CD4-positive, alpha-beta T cell (primary cell): ENCODE data around the gene INPP5B. TPM values are rescaled to one million over a fixed set of nuclear protein-coding genes. Genes with fewer than 3 reads are reported as not detected.

Source experiments
- ATAC-seq: fragments of 200-7000 bp; cut with Tn5 transposase; one replicate; pipeline ENCODE4 v1.10.0; 2022; ENCODE audit warnings: mild to moderate bottlenecking; ENCODE audit not compliant: poor library complexity
- CTCF ChIA-PET: fragments of 350-600 bp; sonication (Branson Sonifier 250); formaldehyde crosslinking; loops from one replicate; lab custom pipeline; 2021; ENCODE audit warnings: antibody characterized with exemption, inconsistent platforms; lab: Charles Lee
- POLR2A ChIA-PET: fragments of 350-600 bp; sonication (Branson Sonifier 250); formaldehyde crosslinking; loops from one replicate; lab custom pipeline; 2021; ENCODE audit warnings: antibody characterized with exemption, inconsistent platforms; lab: Charles Lee
- DNase-seq, 14 experiments: peaks; one replicate each; pipeline ENCODE4 v3.0.0-alpha.2; 2013 to 2020; ENCODE audit warnings: mixed read lengths in 2 of 14
- H3K27ac ChIP-seq, 2 donors: one replicate each; pipeline versions ENCODE4 v1.5.1 to v1.7.0; 2013; ENCODE audit warnings: low read length in 2 of 2, low read depth in 1 of 2, mild to moderate bottlenecking in 1 of 2
- H3K27me3 ChIP-seq, 2 experiments: 1 replicate in 1 of 2; 2 replicates in 1 of 2; pipeline versions ENCODE4 v1.6.1 to v1.7.0; 2013; ENCODE audit warnings: low read length in 2 of 2, control low read depth in 1 of 2, mild to moderate bottlenecking in 1 of 2, moderate library complexity in 1 of 2; ENCODE audit not compliant: insufficient read depth in 2 of 2, control insufficient read depth in 1 of 2
- H3K36me3 ChIP-seq: one replicate; pipeline ENCODE4 v1.6.1; 2013; ENCODE audit warnings: low read length, control low read depth; ENCODE audit not compliant: insufficient read depth
- H3K4me1 ChIP-seq: one replicate; pipeline ENCODE4 v1.6.1; 2013; ENCODE audit warnings: low read length, control low read depth; ENCODE audit not compliant: insufficient read depth
- H3K4me3 ChIP-seq: one replicate; pipeline ENCODE4 v1.5.1; 2013; ENCODE audit warnings: mild to moderate bottlenecking, low read length, moderate library complexity
- H3K9me3 ChIP-seq, 2 experiments: 1 replicate in 1 of 2; 2 replicates in 1 of 2; pipeline versions ENCODE4 v1.6.1 to v1.7.0; 2013; ENCODE audit warnings: low read length in 2 of 2, mild to moderate bottlenecking in 2 of 2, control low read depth in 1 of 2, moderate library complexity in 1 of 2; ENCODE audit not compliant: control insufficient read depth in 1 of 2, insufficient read depth in 1 of 2
- H3K27ac Mint-ChIP-seq: one replicate; pipeline ENCODE4 v1.8.0; 2020; ENCODE audit warnings: mixed read lengths
- H3K27me3 Mint-ChIP-seq: one replicate; pipeline ENCODE4 v1.8.0; 2021; ENCODE audit warnings: mixed read lengths
- H3K36me3 Mint-ChIP-seq: one replicate; pipeline ENCODE4 v1.8.0; 2021; ENCODE audit warnings: low read depth, mixed read lengths
- H3K4me1 Mint-ChIP-seq: one replicate; pipeline ENCODE4 v1.8.0; 2021; ENCODE audit warnings: low read depth, mixed read lengths
- H3K4me3 Mint-ChIP-seq: one replicate; pipeline ENCODE4 v1.8.0; 2020; ENCODE audit warnings: mild to moderate bottlenecking, mixed read lengths
- H3K9me3 Mint-ChIP-seq: one replicate; pipeline ENCODE4 v1.8.0; 2020; ENCODE audit warnings: mixed read lengths
- intact Hi-C, 2 experiments: fragments of 100-400 bp; cut with DNase I in 1 of 2; cut with micrococcal nuclease in 1 of 2; formaldehyde crosslinking; loops; one replicate each; pipeline versions ENCODE4 v1.15.1 to v1.9.0; 2023 to 2025; cut with DNase I, micrococcal nuclease
- total RNA-seq, 174 experiments: library from RNA in 2 of 174; stranded (reverse) in 2 of 174; gene quantifications; one replicate each; pipeline ENCODE4 v1.2.3 and lab custom pipeline; 2021 to 2026
- TF ChIP-seq, protein P1 (sequence below): fragments of 200-600 bp; IDR thresholded peaks from one replicate; pipeline ENCODE4 v1.8.0; 2022; ENCODE audit warnings: antibody characterized with exemption, mild to moderate bottlenecking

Gene INPP5B
- total RNA-seq, 2 experiments from 2014 or later: 11.7 to 12.7 TPM

- Histone ChIP-seq H3K36me3 (no peaks in the 10 kb centered on the region), H3K27me3 (no peaks in the 10 kb centered on the region), H3K9me3 (no peaks in the 10 kb centered on the region), H3K27ac (no peak overlapping the region), H3K4me1 (peaks cover 19% of the 10 kb centered on the region), H3K4me3 (no peak overlapping the region)
- CTCF ChIA-PET: no interaction called here
- intact Hi-C loops: loop anchor here in 1 of 2 experiments (5.0 kb wide), 1 partner anchor 42 kb away; no protein-coding TSS in a partner anchor
- Mint-ChIP-seq H3K4me3 (no peak overlapping the region), H3K9me3 (no peaks in the 10 kb centered on the region), H3K4me1 (peaks cover 16% of the 10 kb centered on the region), H3K27me3 (no peaks in the 10 kb centered on the region), H3K27ac (no peak overlapping the region), H3K36me3 (no peaks in the 10 kb centered on the region)
- POLR2A ChIA-PET: no interaction called here
- TF ChIP-seq, protein P1, sequence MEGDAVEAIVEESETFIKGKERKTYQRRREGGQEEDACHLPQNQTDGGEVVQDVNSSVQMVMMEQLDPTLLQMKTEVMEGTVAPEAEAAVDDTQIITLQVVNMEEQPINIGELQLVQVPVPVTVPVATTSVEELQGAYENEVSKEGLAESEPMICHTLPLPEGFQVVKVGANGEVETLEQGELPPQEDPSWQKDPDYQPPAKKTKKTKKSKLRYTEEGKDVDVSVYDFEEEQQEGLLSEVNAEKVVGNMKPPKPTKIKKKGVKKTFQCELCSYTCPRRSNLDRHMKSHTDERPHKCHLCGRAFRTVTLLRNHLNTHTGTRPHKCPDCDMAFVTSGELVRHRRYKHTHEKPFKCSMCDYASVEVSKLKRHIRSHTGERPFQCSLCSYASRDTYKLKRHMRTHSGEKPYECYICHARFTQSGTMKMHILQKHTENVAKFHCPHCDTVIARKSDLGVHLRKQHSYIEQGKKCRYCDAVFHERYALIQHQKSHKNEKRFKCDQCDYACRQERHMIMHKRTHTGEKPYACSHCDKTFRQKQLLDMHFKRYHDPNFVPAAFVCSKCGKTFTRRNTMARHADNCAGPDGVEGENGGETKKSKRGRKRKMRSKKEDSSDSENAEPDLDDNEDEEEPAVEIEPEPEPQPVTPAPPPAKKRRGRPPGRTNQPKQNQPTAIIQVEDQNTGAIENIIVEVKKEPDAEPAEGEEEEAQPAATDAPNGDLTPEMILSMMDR: no peak
- ATAC-seq: no peak
- DNase-seq: no peak
Observed at GRCh38 chr1:37945251-37945650, 1.6 kb downstream of the INPP5B start.

DNA sequence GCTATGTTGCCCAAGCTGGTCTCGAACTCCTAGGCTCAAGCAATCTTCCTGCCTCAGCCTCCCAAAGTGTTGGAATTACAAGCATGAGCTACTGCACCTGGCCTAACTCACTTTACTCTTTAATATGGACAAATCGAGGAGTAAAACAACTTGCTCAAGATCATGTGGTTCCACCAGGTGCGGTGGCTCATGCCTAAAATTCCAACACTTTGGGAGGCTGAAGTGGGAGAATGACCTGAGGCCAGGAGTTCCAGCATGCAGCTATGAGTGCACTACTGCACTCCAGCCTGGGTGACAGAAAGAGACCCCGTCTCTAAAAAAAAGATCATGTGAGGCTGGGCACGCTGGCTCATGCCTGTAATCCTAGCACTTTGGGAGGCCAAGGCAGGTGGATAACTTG, 2.0 kb downstream of the INPP5B start:
- POLR2A ChIA-PET: interaction anchor here (0.7 kb wide), 1 partner anchor 896 kb away, joined by 3 read pairs; no protein-coding TSS in a partner anchor
- TF ChIP-seq, protein P1: no peak
- Histone ChIP-seq H3K4me1 (peaks cover 19% of the 10 kb centered on the region), H3K9me3 (no peaks in the 10 kb centered on the region), H3K36me3 (no peaks in the 10 kb centered on the region), H3K4me3 (no peak overlapping the region), H3K27ac (no peak overlapping the region), H3K27me3 (no peaks in the 10 kb centered on the region)
- DNase-seq (no peak), ATAC-seq (no peak)
- H3K4me3 Mint-ChIP-seq: no peak overlapping the region
- intact Hi-C loops: loop anchor here in 1 of 2 experiments (5.0 kb wide), 1 partner anchor 42 kb away; no protein-coding TSS in a partner anchor
- H3K9me3 Mint-ChIP-seq: no peaks in the 10 kb centered on the region
- H3K36me3 Mint-ChIP-seq: no peaks in the 10 kb centered on the region
- CTCF ChIA-PET: no interaction called here
- H3K4me1 Mint-ChIP-seq: peaks cover 16% of the 10 kb centered on the region
- no peak overlapping the region for H3K27ac Mint-ChIP-seq
- no peaks in the 10 kb centered on the region for H3K27me3 Mint-ChIP-seq

DNA sequence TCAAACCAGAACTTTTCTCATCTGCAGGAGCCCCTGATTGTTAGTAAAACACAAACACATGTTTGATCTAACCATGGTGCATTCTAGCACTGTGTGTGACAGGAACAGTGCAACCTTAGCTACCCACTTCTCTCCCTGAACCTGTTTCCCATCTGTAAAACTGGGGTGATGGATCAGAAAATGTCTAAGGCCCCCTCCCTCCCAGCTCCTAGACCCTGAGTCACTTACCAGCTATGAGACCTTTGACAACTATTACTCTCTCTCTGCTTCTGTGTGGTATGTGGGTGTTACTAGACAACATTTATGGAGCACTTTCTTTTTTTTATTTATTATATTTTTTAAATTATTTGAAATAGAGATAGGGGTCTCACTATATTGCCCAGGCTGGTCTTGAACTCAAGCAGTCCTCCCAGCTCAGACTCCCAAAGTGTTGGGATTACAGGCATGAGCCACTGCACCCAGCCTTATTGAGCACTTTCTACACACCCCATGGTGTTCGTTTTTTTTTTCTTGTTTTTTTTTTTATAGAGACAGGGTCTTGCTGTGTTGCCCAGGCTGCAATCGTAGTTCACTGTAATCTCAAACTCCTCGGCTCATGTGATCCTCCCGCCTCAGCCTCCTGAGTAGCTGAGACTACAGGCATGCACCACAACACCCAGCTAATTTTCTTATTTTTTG, 2.6 kb downstream of the INPP5B start:
- H3K27ac ChIP-seq: no peak overlapping the region
- ChIA-PET CTCF (no interaction called here), POLR2A (interaction anchor here (0.7 kb wide), 1 partner anchor 897 kb away, joined by 3 read pairs; no protein-coding TSS in a partner anchor)
- no peaks in the 10 kb centered on the region for H3K9me3 ChIP-seq
- peaks cover 19% of the 10 kb centered on the region for H3K4me1 ChIP-seq
- Mint-ChIP-seq H3K4me1 (peaks cover 16% of the 10 kb centered on the region), H3K36me3 (no peaks in the 10 kb centered on the region), H3K27me3 (no peaks in the 10 kb centered on the region), H3K27ac (no peak overlapping the region), H3K9me3 (no peaks in the 10 kb centered on the region), H3K4me3 (no peak overlapping the region)
- H3K27me3 ChIP-seq: no peaks in the 10 kb centered on the region
- ATAC-seq (no peak), DNase-seq (no peak)
- intact Hi-C loops: no loop called here
- H3K36me3 ChIP-seq: no peaks in the 10 kb centered on the region
- no peak overlapping the region for H3K4me3 ChIP-seq
- TF ChIP-seq, protein P1: no peak
